ENCODE measurements around the gene TRMT6. TPM values are rescaled to one million over a fixed set of nuclear protein-coding genes. Genes with fewer than 3 reads are reported as not detected.

The TRMT6 gene
- total and polyA plus RNA-seq, 9 of the 15 experiments (the other 6 are each of a cell fraction or from before 2014, with no cell fraction given), result 10.6 to 21.3 (median 15.6) TPM

DNA sequence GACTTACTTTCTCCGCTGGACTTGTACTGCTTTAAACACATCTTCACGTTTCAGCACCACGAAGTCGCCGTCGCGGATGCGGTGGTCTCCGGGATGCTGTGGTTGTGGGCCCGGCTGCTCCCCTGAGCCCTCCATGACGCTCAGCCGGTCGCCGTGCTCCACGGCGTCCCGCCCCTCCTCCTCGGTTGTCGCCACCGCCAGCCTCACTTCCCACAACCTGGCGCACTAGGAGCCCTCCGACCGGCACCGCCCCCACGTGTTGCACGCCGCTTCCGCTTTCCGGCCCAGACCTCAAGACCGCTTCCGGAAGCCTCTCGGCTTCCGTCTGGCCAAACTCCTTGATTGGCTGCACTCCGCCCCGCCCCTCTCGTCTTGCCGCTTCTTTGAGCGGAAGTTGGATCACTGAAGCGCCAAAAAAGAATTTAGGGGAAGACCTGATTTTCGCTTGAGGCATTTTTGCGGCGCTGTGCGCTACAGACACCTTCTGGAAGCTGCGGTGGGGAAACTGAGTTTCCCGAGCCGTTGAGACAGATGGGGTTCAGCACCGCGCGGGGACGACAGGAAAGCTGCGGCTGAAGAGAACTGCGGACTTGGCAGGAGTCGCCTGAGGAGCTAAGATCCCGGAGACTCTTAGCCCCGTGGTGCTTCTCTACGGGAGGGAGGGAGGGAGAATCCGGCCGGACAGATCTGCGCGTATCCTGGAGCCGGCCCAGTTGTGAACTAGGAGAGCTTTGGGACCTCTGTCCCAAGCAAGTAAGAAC lies at the start of gene TRMT6, which contains the start of gene MCM8 (continued):
- TF ChIP-seq ZNF253 (CRISPR knock-in tag; conservative IDR thresholded peaks at IDR 0.05) (no peak), NR2C1 (IDR thresholded peaks at IDR 0.05) (no peak), NR2C1 (tag; IDR thresholded peaks at IDR 0.05) (0 out of 2 replicates have a peak, but pooled peaks have one; percentile 25), AFF4 (CRISPR knock-in tag; IDR thresholded peaks at IDR 0.05) (peak; percentile 56), LCOR (CRISPR knock-in tag; IDR thresholded peaks at IDR 0.05) (peak; percentile 98), FOXP4 (CRISPR knock-in tag; IDR thresholded peaks at IDR 0.05; ENCODE audit: borderline replicate concordance) (no peak), ZNF76 (CRISPR knock-in tag; IDR thresholded peaks at IDR 0.05; ENCODE audit: borderline replicate concordance) (no peak)
- TF ChIP-seq, protein P1, sequence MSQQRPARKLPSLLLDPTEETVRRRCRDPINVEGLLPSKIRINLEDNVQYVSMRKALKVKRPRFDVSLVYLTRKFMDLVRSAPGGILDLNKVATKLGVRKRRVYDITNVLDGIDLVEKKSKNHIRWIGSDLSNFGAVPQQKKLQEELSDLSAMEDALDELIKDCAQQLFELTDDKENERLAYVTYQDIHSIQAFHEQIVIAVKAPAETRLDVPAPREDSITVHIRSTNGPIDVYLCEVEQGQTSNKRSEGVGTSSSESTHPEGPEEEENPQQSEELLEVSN (IDR thresholded peaks at IDR 0.05; ENCODE audit: borderline replicate concordance in 1 of 2, extremely low read depth in 1 of 2, insufficient read depth in 1 of 2, insufficient read length in 1 of 2, low read depth in 1 of 2, low read length in 1 of 2, poor library complexity in 1 of 2, severe bottlenecking in 1 of 2), result peak; percentile 79 to 81
- TF ChIP-seq, protein P2, sequence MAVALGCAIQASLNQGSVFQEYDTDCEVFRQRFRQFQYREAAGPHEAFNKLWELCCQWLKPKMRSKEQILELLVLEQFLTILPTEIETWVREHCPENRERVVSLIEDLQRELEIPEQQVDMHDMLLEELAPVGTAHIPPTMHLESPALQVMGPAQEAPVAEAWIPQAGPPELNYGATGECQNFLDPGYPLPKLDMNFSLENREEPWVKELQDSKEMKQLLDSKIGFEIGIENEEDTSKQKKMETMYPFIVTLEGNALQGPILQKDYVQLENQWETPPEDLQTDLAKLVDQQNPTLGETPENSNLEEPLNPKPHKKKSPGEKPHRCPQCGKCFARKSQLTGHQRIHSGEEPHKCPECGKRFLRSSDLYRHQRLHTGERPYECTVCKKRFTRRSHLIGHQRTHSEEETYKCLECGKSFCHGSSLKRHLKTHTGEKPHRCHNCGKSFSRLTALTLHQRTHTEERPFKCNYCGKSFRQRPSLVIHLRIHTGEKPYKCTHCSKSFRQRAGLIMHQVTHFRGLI (CRISPR knock-in tag; IDR thresholded peaks at IDR 0.05), result no peak
